GM23338 (cell line): ENCODE results near the gene PRPF6. TPM values are rescaled to one million over a fixed set of nuclear protein-coding genes. Genes with fewer than 3 reads are reported as not detected.

Experiments used
- ATAC-seq: fragments of 200-7000 bp; cut with Tn5 transposase; 3 replicates; pipeline ENCODE4 v1.9.1; 2020
- DNase-seq: peaks from one replicate; pipeline ENCODE4 v3.0.0-alpha.2; 2015; ENCODE audit warnings: low spot score
- H2AFZ ChIP-seq: fragments of 200-600 bp; sonication (generic); 2 replicates; pipeline ENCODE4 v1.8.0; 2016; ENCODE audit warnings: antibody characterized with exemption, mild to moderate bottlenecking, moderate library complexity
- H3F3A ChIP-seq: fragments of 200-600 bp; sonication (generic); replicated peaks from 2 replicates; pipeline ENCODE4 v1.8.0; 2017; ENCODE audit warnings: antibody characterized with exemption, mixed run types, low read depth
- H3K27ac ChIP-seq: fragments of 200-600 bp; sonication (generic); 2 replicates; pipeline ENCODE4 v1.6.1; 2016; ENCODE audit warnings: low read depth
- H3K27me3 ChIP-seq: fragments of 200-600 bp; sonication (generic); 2 replicates; pipeline ENCODE4 v1.8.0; 2016; ENCODE audit warnings: mild to moderate bottlenecking, mixed run types, moderate library complexity; ENCODE audit not compliant: insufficient read depth
- H3K36me3 ChIP-seq: fragments of 200-600 bp; sonication (generic); 2 replicates; pipeline ENCODE4 v1.8.0; 2016; ENCODE audit warnings: mild to moderate bottlenecking; ENCODE audit not compliant: insufficient read depth
- H3K4me1 ChIP-seq: fragments of 200-600 bp; sonication (generic); 2 replicates; pipeline ENCODE4 v1.8.0; 2016; ENCODE audit warnings: mild to moderate bottlenecking, moderate library complexity; ENCODE audit not compliant: insufficient read depth
- H3K4me2 ChIP-seq: fragments of 200-600 bp; sonication (generic); 2 replicates; pipeline ENCODE4 v1.7.1; 2017; ENCODE audit warnings: mixed run types
- H3K4me3 ChIP-seq: fragments of 200-600 bp; sonication (generic); 2 replicates; pipeline ENCODE4 v1.6.1; 2016; ENCODE audit warnings: mixed run types
- H3K79me2 ChIP-seq: fragments of 200-600 bp; sonication (generic); replicated peaks from 2 replicates; pipeline ENCODE4 v1.8.0; 2017; ENCODE audit warnings: mild to moderate bottlenecking; ENCODE audit not compliant: insufficient read depth
- H3K9me2 ChIP-seq: fragments of 200-600 bp; sonication (generic); 2 replicates; pipeline ENCODE4 v1.8.0; 2017; ENCODE audit not compliant: insufficient read depth
- H4K20me1 ChIP-seq: fragments of 200-600 bp; sonication (generic); replicated peaks from 2 replicates; pipeline ENCODE4 v1.8.0; 2017; ENCODE audit warnings: mild to moderate bottlenecking; ENCODE audit not compliant: insufficient read depth
- H3K27ac Mint-ChIP-seq: 2 replicates; pipeline ENCODE4 v1.8.0; 2020; ENCODE audit warnings: inconsistent platforms, mild to moderate bottlenecking, moderate library complexity, mixed read lengths
- H3K27me3 Mint-ChIP-seq: 3 replicates; pipeline ENCODE4 v1.8.0; 2022; ENCODE audit warnings: low read depth, mild to moderate bottlenecking, moderate library complexity, mixed read lengths, inconsistent platforms; ENCODE audit not compliant: insufficient read depth, poor library complexity
- H3K36me3 Mint-ChIP-seq: 3 replicates; pipeline ENCODE4 v1.8.0; 2021; ENCODE audit warnings: low read depth, mild to moderate bottlenecking, inconsistent platforms, moderate library complexity, mixed read lengths
- H3K4me1 Mint-ChIP-seq: 3 replicates; pipeline ENCODE4 v1.8.0; 2020; ENCODE audit warnings: mild to moderate bottlenecking, inconsistent platforms, mixed read lengths
- H3K4me3 Mint-ChIP-seq: 3 replicates; pipeline ENCODE4 v1.8.0; 2021; ENCODE audit warnings: moderate library complexity, mild to moderate bottlenecking, inconsistent platforms, mixed read lengths
- H3K9me3 Mint-ChIP-seq: 3 replicates; pipeline ENCODE4 v1.8.0; 2020; ENCODE audit warnings: moderate library complexity, mild to moderate bottlenecking, inconsistent platforms, mixed read lengths
- CREB1 ChIP-seq: fragments of 250-450 bp; sonication (Bioruptor Pico); IDR thresholded peaks from 2 replicates; pipeline ENCODE4 v1.5.0; 2020; ENCODE audit warnings: low read depth, mild to moderate bottlenecking, moderate library complexity
- CTCF ChIP-seq, 2 experiments: fragments of 200-600 bp in 1 of 2; sonication (generic) in 1 of 2; conservative IDR thresholded peaks; 2 replicates each; pipeline versions ENCODE4 v1.5.1 to v1.6.1; 2016 to 2017; ENCODE audit warnings: antibody characterized with exemption in 2 of 2, low read depth in 2 of 2, mild to moderate bottlenecking in 2 of 2, moderate library complexity in 1 of 2
- ETS1 ChIP-seq: IDR thresholded peaks from 2 replicates; pipeline ENCODE4 v1.6.1; 2016; ENCODE audit warnings: antibody characterized with exemption
- EZH2 ChIP-seq: fragments of 200-600 bp; sonication (generic); IDR thresholded peaks from one replicate; pipeline ENCODE4 v1.8.0; 2017; ENCODE audit warnings: antibody characterized with exemption, mild to moderate bottlenecking, low read depth; ENCODE audit not compliant: unreplicated experiment
- EZH2phosphoT487 ChIP-seq: fragments of 200-600 bp; sonication (generic); IDR thresholded peaks from one replicate; pipeline ENCODE4 v1.8.1; 2018; ENCODE audit warnings: antibody characterized with exemption; ENCODE audit not compliant: unreplicated experiment
- JUNB ChIP-seq: IDR thresholded peaks from one replicate; pipeline ENCODE4 v1.6.1; 2016; ENCODE audit warnings: antibody characterized with exemption; ENCODE audit not compliant: unreplicated experiment
- NANOG ChIP-seq: IDR thresholded peaks from 2 replicates; pipeline ENCODE4 v1.6.1; 2016; ENCODE audit warnings: antibody characterized with exemption, borderline replicate concordance
- POLR2AphosphoS5 ChIP-seq: IDR thresholded peaks from 2 replicates; pipeline ENCODE4 v1.6.1; 2016; ENCODE audit warnings: antibody characterized with exemption, low read depth
- STAT1 ChIP-seq: IDR thresholded peaks from one replicate; pipeline ENCODE4 v1.6.1; 2016; ENCODE audit warnings: antibody characterized with exemption; ENCODE audit not compliant: unreplicated experiment
- ZNF114 ChIP-seq: fragments of 250-450 bp; sonication (Bioruptor Pico); IDR thresholded peaks from 2 replicates; pipeline ENCODE4 v1.5.0; 2020; ENCODE audit warnings: mild to moderate bottlenecking, moderate library complexity
- ZNF331 ChIP-seq: fragments of 250-450 bp; sonication (Bioruptor Pico); IDR thresholded peaks from 2 replicates; pipeline ENCODE4 v1.5.0; 2020; ENCODE audit warnings: low read depth, mild to moderate bottlenecking, moderate library complexity
- polyA plus RNA-seq: library from polyadenylated mRNA; unstranded; fragments of >200 nt; fragmentation: Nextera tagmentation; extraction: Ambion mirVana; gene quantifications from 2 replicates; pipeline ENCODE4 v1.2.1, GENCODE V29; 2016
- total RNA-seq: library from RNA; depleted of rRNA; stranded (reverse); fragments of >200 nt; shearing (Covaris generic); gene quantifications from 2 replicates; pipeline ENCODE4 v1.2.3, GENCODE V29; 2014
- TF ChIP-seq, protein P1 (sequence below): IDR thresholded peaks from one replicate; pipeline ENCODE4 v1.6.1; 2018; ENCODE audit warnings: antibody characterized with exemption; ENCODE audit not compliant: unreplicated experiment
- TF ChIP-seq, protein P2 (sequence below): fragments of 250-450 bp; sonication (Bioruptor Pico); IDR thresholded peaks from 2 replicates; pipeline ENCODE4 v1.5.0; 2020; ENCODE audit warnings: mild to moderate bottlenecking, moderate library complexity

PRPF6 gene
- total and polyA plus RNA-seq, 2 experiments from 2014 or later, result 53.8 to 79.9 TPM

DNA sequence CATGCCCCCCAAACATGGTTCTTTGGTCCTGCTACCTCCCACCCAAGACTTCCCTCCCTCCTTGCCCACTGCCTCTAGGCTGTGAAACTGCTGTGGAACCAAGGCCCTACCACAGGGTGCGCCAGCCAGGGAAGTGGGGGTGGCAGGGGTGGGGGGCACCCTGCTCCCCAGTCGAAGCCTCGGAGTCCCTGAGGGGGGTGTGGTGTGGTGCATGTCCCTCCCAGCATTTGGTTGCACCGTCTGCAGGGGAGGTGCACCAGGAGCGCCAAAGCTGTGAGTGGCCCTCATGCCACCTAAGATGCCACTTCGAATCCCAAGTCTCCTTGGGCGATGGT is 96.6 kb downstream of the PRPF6 start:
- no peak overlapping the region for H2AFZ ChIP-seq
- H3K4me2 ChIP-seq, result no peak overlapping the region
- 0 out of 2 replicates have a peak, but pooled peaks cover 5% of the 10 kb centered on the region for H3F3A ChIP-seq
- H4K20me1 ChIP-seq, result no peaks in the 10 kb centered on the region
- H3K4me3 ChIP-seq, result no peak overlapping the region
- H3K36me3 Mint-ChIP-seq, result peaks cover 2% of the 10 kb centered on the region; the same call in 1 of the 3 replicates
- no peak overlapping the region for H3K27ac Mint-ChIP-seq
- ATAC-seq (no peak), DNase-seq (no peak)
- TF ChIP-seq ZNF331 (CRISPR knock-in tag) (no peak), POLR2AphosphoS5 (no peak), EZH2 (no peak), CTCF (conservative IDR thresholded peaks at IDR 0.05; ENCODE audit: low read depth in 2 of 2) (no peak), CREB1 (CRISPR knock-in tag) (no peak), STAT1 (no peak), ETS1 (no peak), NANOG (no peak), EZH2phosphoT487 (no peak), JUNB (no peak), ZNF114 (CRISPR knock-in tag) (no peak)
- TF ChIP-seq, protein P1, sequence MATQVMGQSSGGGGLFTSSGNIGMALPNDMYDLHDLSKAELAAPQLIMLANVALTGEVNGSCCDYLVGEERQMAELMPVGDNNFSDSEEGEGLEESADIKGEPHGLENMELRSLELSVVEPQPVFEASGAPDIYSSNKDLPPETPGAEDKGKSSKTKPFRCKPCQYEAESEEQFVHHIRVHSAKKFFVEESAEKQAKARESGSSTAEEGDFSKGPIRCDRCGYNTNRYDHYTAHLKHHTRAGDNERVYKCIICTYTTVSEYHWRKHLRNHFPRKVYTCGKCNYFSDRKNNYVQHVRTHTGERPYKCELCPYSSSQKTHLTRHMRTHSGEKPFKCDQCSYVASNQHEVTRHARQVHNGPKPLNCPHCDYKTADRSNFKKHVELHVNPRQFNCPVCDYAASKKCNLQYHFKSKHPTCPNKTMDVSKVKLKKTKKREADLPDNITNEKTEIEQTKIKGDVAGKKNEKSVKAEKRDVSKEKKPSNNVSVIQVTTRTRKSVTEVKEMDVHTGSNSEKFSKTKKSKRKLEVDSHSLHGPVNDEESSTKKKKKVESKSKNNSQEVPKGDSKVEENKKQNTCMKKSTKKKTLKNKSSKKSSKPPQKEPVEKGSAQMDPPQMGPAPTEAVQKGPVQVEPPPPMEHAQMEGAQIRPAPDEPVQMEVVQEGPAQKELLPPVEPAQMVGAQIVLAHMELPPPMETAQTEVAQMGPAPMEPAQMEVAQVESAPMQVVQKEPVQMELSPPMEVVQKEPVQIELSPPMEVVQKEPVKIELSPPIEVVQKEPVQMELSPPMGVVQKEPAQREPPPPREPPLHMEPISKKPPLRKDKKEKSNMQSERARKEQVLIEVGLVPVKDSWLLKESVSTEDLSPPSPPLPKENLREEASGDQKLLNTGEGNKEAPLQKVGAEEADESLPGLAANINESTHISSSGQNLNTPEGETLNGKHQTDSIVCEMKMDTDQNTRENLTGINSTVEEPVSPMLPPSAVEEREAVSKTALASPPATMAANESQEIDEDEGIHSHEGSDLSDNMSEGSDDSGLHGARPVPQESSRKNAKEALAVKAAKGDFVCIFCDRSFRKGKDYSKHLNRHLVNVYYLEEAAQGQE, result no peak
- TF ChIP-seq, protein P2, sequence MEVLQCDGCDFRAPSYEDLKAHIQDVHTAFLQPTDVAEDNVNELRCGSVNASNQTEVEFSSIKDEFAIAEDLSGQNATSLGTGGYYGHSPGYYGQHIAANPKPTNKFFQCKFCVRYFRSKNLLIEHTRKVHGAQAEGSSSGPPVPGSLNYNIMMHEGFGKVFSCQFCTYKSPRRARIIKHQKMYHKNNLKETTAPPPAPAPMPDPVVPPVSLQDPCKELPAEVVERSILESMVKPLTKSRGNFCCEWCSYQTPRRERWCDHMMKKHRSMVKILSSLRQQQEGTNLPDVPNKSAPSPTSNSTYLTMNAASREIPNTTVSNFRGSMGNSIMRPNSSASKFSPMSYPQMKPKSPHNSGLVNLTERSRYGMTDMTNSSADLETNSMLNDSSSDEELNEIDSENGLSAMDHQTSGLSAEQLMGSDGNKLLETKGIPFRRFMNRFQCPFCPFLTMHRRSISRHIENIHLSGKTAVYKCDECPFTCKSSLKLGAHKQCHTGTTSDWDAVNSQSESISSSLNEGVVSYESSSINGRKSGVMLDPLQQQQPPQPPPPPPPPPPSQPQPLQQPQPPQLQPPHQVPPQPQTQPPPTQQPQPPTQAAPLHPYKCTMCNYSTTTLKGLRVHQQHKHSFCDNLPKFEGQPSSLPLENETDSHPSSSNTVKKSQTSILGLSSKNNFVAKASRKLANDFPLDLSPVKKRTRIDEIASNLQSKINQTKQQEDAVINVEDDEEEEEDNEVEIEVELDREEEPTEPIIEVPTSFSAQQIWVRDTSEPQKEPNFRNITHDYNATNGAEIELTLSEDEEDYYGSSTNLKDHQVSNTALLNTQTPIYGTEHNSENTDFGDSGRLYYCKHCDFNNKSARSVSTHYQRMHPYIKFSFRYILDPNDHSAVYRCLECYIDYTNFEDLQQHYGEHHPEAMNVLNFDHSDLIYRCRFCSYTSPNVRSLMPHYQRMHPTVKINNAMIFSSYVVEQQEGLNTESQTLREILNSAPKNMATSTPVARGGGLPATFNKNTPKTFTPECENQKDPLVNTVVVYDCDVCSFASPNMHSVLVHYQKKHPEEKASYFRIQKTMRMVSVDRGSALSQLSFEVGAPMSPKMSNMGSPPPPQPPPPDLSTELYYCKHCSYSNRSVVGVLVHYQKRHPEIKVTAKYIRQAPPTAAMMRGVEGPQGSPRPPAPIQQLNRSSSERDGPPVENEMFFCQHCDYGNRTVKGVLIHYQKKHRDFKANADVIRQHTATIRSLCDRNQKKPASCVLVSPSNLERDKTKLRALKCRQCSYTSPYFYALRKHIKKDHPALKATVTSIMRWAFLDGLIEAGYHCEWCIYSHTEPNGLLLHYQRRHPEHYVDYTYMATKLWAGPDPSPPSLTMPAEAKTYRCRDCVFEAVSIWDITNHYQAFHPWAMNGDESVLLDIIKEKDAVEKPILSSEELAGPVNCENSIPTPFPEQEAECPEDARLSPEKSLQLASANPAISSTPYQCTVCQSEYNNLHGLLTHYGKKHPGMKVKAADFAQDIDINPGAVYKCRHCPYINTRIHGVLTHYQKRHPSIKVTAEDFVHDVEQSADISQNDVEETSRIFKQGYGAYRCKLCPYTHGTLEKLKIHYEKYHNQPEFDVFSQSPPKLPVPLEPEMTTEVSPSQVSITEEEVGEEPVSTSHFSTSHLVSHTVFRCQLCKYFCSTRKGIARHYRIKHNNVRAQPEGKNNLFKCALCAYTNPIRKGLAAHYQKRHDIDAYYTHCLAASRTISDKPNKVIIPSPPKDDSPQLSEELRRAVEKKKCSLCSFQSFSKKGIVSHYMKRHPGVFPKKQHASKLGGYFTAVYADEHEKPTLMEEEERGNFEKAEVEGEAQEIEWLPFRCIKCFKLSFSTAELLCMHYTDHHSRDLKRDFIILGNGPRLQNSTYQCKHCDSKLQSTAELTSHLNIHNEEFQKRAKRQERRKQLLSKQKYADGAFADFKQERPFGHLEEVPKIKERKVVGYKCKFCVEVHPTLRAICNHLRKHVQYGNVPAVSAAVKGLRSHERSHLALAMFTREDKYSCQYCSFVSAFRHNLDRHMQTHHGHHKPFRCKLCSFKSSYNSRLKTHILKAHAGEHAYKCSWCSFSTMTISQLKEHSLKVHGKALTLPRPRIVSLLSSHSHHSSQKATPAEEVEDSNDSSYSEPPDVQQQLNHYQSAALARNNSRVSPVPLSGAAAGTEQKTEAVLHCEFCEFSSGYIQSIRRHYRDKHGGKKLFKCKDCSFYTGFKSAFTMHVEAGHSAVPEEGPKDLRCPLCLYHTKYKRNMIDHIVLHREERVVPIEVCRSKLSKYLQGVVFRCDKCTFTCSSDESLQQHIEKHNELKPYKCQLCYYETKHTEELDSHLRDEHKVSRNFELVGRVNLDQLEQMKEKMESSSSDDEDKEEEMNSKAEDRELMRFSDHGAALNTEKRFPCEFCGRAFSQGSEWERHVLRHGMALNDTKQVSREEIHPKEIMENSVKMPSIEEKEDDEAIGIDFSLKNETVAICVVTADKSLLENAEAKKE (CRISPR knock-in tag), result no peak
- peaks cover 14% of the 10 kb centered on the region; the same call in 1 of the 2 replicates for H3K4me1 ChIP-seq
- peaks cover 27% of the 10 kb centered on the region for H3K27me3 Mint-ChIP-seq
- peaks cover 19% of the 10 kb centered on the region; the same call in 1 of the 2 replicates for H3K27me3 ChIP-seq
- H3K9me2 ChIP-seq, result no peaks in the 10 kb centered on the region
- no peaks in the 10 kb centered on the region for H3K9me3 Mint-ChIP-seq
- H3K27ac ChIP-seq, result no peak overlapping the region
- no peak overlapping the region for H3K4me3 Mint-ChIP-seq
- H3K4me1 Mint-ChIP-seq, result peaks cover 22% of the 10 kb centered on the region; the same call in 2 of the 3 replicates
- H3K36me3 ChIP-seq, result no peaks in the 10 kb centered on the region
- no peaks in the 10 kb centered on the region for H3K79me2 ChIP-seq
